Erythroblast (primary cell): ENCODE measurements around the gene CLDN8.

Source experiments
- GATA1 ChIP-seq: IDR thresholded peaks from 2 replicates; pipeline ENCODE4 v1.6.1; 2011; ENCODE audit warnings: low read depth, mild to moderate bottlenecking, control low read depth, low read length, moderate library complexity
- POLR2A ChIP-seq: IDR thresholded peaks from 2 replicates; pipeline ENCODE4 v1.6.1; 2011; ENCODE audit warnings: mild to moderate bottlenecking, low read length

DNA sequence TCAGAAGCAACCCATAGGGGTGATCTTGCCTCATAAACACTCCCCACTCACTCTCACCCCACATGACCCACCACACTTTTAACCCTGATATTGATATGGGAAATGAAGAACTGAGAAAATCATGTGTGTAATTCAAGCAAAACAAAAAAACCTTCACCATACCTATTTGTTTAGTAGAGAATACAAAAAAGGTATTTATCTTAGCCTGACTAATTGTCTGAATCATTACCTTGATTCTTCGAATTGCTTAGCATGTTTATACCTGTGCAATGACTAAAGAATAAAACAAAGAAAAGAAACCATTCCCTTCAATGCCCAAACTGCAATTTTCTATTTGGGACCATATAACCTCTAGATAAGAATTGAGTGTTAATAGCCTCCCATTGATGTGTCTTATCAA is 51.1 kb downstream of the CLDN8 start:
- no peak for TF ChIP-seq POLR2A
- TF ChIP-seq GATA1 = no peak
